Endothelial cell of umbilical vein (primary cell): ENCODE data around the gene OGG1. TPM values are rescaled to one million over a fixed set of nuclear protein-coding genes. Genes with fewer than 3 reads are reported as not detected.

Source experiments
- BruUV-seq: library from RNA; stranded (reverse); fragments of 400-500 nt; replicated peaks from 2 replicates; lab custom pipeline; 2021; lab: Mats Ljungman, UMichigan
- CTCF ChIA-PET: fragments of 300-600, 350-600 bp; sonication (Branson Sonifier 250); formaldehyde crosslinking; loops from one replicate; lab custom pipeline; 2021; ENCODE audit warnings: antibody characterized with exemption, inconsistent platforms; lab: Charles Lee
- POLR2A ChIA-PET: fragments of 300-600, 350-600 bp; sonication (Branson Sonifier 250); formaldehyde crosslinking; loops from one replicate; lab custom pipeline; 2021; ENCODE audit warnings: antibody characterized with exemption, inconsistent platforms; lab: Charles Lee
- DNase-seq: peaks from one replicate; pipeline ENCODE4 v3.0.0-alpha.2; 2011; ENCODE audit warnings: low read depth, low spot score
- FAIRE-seq: peaks from 2 replicates; lab custom pipeline; 2011; peaks lifted over from hg19 to GRCh38; lab: Jason Lieb, UNC
- H2AFZ ChIP-seq: 2 replicates; pipeline ENCODE4 v1.6.0; 2012; ENCODE audit warnings: low read depth, low read length, control low read depth, inconsistent platforms
- H3K27ac ChIP-seq: 2 replicates; pipeline ENCODE4 v1.5.1; 2011; ENCODE audit warnings: low read depth, mild to moderate bottlenecking, control low read depth, low read length, moderate library complexity; ENCODE audit not compliant: insufficient read depth
- H3K27me3 ChIP-seq, 2 experiments: 2 replicates each; pipeline versions ENCODE4 v1.6.0 to v1.6.1; 2011; ENCODE audit warnings: low read length in 2 of 2, mixed read lengths in 1 of 2; ENCODE audit not compliant: control insufficient read depth in 2 of 2, insufficient read depth in 2 of 2
- H3K36me3 ChIP-seq, 2 experiments: 2 replicates in 1 of 2; 3 replicates in 1 of 2; pipeline ENCODE4 v1.5.1; 2011; ENCODE audit warnings: low read length in 2 of 2, mild to moderate bottlenecking in 1 of 2, moderate library complexity in 1 of 2; ENCODE audit not compliant: control insufficient read depth in 2 of 2, insufficient read depth in 2 of 2; ENCODE audit errors: extremely low read depth in 1 of 2
- H3K4me1 ChIP-seq: 3 replicates; pipeline ENCODE4 v1.5.1; 2011; ENCODE audit warnings: mild to moderate bottlenecking, low read length; ENCODE audit not compliant: control insufficient read depth, insufficient read depth; ENCODE audit errors: extremely low read depth
- H3K4me2 ChIP-seq: 2 replicates; pipeline ENCODE4 v1.6.1; 2011; ENCODE audit warnings: low read length, control low read depth, mixed read lengths; ENCODE audit not compliant: insufficient read depth
- H3K4me3 ChIP-seq, 3 experiments: fragments of 200-600 bp in 1 of 3; sonication (generic), shearing (Covaris generic) in 1 of 3; replicated peaks in 1 of 3; 2 replicates each; pipeline ENCODE4 v1.5.1; 2011 to 2016; ENCODE audit warnings: control low read depth in 3 of 3, low read length in 3 of 3, mild to moderate bottlenecking in 2 of 3, inconsistent platforms in 1 of 3, low read depth in 1 of 3, moderate library complexity in 1 of 3; ENCODE audit not compliant: insufficient read depth in 1 of 3
- H3K79me2 ChIP-seq: 2 replicates; pipeline ENCODE4 v1.6.0; 2012; ENCODE audit warnings: low read length, inconsistent platforms; ENCODE audit not compliant: control insufficient read depth, insufficient read depth
- H3K9ac ChIP-seq: replicated peaks from 2 replicates; pipeline ENCODE3; 2011; ENCODE audit warnings: low read length, control low read depth; ENCODE audit not compliant: insufficient read depth; ENCODE audit errors: extremely low read depth
- H3K9me1 ChIP-seq: replicated peaks from 3 replicates; pipeline ENCODE4 v1.6.0; 2011; ENCODE audit warnings: mild to moderate bottlenecking, low read length; ENCODE audit not compliant: control insufficient read depth, insufficient read depth; ENCODE audit errors: extremely low read depth
- H3K9me3 ChIP-seq: replicated peaks from 2 replicates; pipeline ENCODE4 v1.5.1; 2012; ENCODE audit warnings: low read length, inconsistent platforms; ENCODE audit not compliant: control insufficient read depth, insufficient read depth
- H4K20me1 ChIP-seq: replicated peaks from 2 replicates; pipeline ENCODE3; 2011; ENCODE audit warnings: mild to moderate bottlenecking, low read length; ENCODE audit not compliant: control insufficient read depth, insufficient read depth; ENCODE audit errors: extremely low read depth
- CTCF ChIP-seq, 2 donors: IDR thresholded peaks; 1 replicate in 1 of 2; 2 replicates in 1 of 2; pipeline ENCODE4 v1.5.1; 2011; ENCODE audit warnings: low read length in 2 of 2, mild to moderate bottlenecking in 2 of 2, moderate library complexity in 2 of 2, control low read depth in 1 of 2, inconsistent platforms in 1 of 2, low read depth in 1 of 2; ENCODE audit not compliant: insufficient read depth in 1 of 2; ENCODE audit errors: extremely low read depth in 1 of 2
- EZH2 ChIP-seq: IDR thresholded peaks from 2 replicates; pipeline ENCODE4 v1.6.1; 2012; ENCODE audit warnings: borderline replicate concordance, low read depth, mild to moderate bottlenecking, moderate library complexity, low read length, inconsistent platforms; ENCODE audit not compliant: severe bottlenecking
- FOS ChIP-seq: IDR thresholded peaks from 2 replicates; pipeline ENCODE4 v1.6.1; 2011; ENCODE audit warnings: mild to moderate bottlenecking, low read length, moderate library complexity, borderline replicate concordance; ENCODE audit not compliant: insufficient read depth
- GATA2 ChIP-seq: IDR thresholded peaks from 2 replicates; pipeline ENCODE4 v1.7.0; 2011; ENCODE audit warnings: low read depth, mild to moderate bottlenecking, moderate library complexity, mixed read lengths, low read length; ENCODE audit not compliant: insufficient read length, insufficient read depth
- JUN ChIP-seq: IDR thresholded peaks from 2 replicates; pipeline ENCODE4 v1.6.1; 2011; ENCODE audit warnings: borderline replicate concordance, low read depth; ENCODE audit not compliant: insufficient read length, insufficient read depth
- MYC ChIP-seq: IDR thresholded peaks from one replicate; pipeline ENCODE4 v1.6.1; 2011; ENCODE audit warnings: mild to moderate bottlenecking, low read depth, low read length
- POLR2A ChIP-seq: IDR thresholded peaks from 2 replicates; pipeline ENCODE4 v1.6.1; 2012; ENCODE audit warnings: low read depth, mild to moderate bottlenecking, control low read depth, low read length
- POLR2AphosphoS5 ChIP-seq: IDR thresholded peaks from 2 replicates; pipeline ENCODE4 v1.6.1; 2012; ENCODE audit warnings: low read depth, mild to moderate bottlenecking, control low read depth, low read length, moderate library complexity; ENCODE audit not compliant: insufficient read depth
- dilution Hi-C: fragments of 300-500 bp; cut with MboI; formaldehyde crosslinking; loops from one replicate; pipeline ENCODE4 v1.15.0; 2019; ENCODE audit warnings: low sequenced_read_pairs; ENCODE audit not compliant: extremely low pct_ligation_motif_present
- intact Hi-C: fragments of 100-400 bp; cut with micrococcal nuclease; formaldehyde crosslinking; loops from one replicate; pipeline ENCODE4 v1.10.0; 2022
- polyA plus RNA-seq, 4 experiments: library from polyadenylated mRNA; depleted of rRNA in 3 of 4; stranded (reverse) in 3 of 4; unstranded in 1 of 4; fragments of >200 nt; gene quantifications; 2 replicates each; pipeline versions ENCODE4 v1.2.1 to v1.2.3, GENCODE V29; 2011 to 2012; ENCODE audit warnings: missing spikeins in 1 of 4
- total RNA-seq: library from RNA; stranded (reverse); gene quantifications from 2 replicates; pipeline ENCODE4 v1.2.3, GENCODE V29; 2021
- TF ChIP-seq, protein P1 (sequence below): IDR thresholded peaks from 2 replicates; pipeline ENCODE4 v1.6.1; 2011; ENCODE audit not compliant: insufficient read depth, insufficient read length

Gene OGG1
- total and polyA plus RNA-seq, 2 donors (not counting 3 experiments of a cell fraction or from before 2014, with no cell fraction given), result 24.1 to 32.1 TPM

- no peaks in the 10 kb centered on the region for H3K9me3 ChIP-seq
Measured at GRCh38 chr3:9746330-9746729, 3.4 kb upstream of the OGG1 start.

GRCh38 chr3:9747267-9747666 is 2.5 kb upstream of the OGG1 start:
- BruUV-seq, result no TSS peak
- Histone ChIP-seq H3K27ac (peak overlapping the region; percentile 19), H2AFZ (no peak overlapping the region), H3K4me1 (peaks cover 32% of the 10 kb centered on the region), H3K9ac (no peak overlapping the region), H3K36me3 (peaks cover 14 to 55% of the 10 kb centered on the region in 2 experiments), H3K4me3 (no peak overlapping the region), H3K27me3 (no peaks in the 10 kb centered on the region), H3K4me2 (no peak overlapping the region), H3K9me3 (no peaks in the 10 kb centered on the region), H3K9me1 (no peaks in the 10 kb centered on the region), H3K79me2 (peaks cover 12% of the 10 kb centered on the region), H4K20me1 (no peaks in the 10 kb centered on the region)
- FAIRE-seq (peak; percentile 83), DNase-seq (peak; percentile 49)
- POLR2A ChIA-PET, result no interaction called here
- dilution Hi-C loops, result no loop called here
- intact Hi-C loops, result no loop called here
- TF ChIP-seq FOS (peak; percentile 33), CTCF (IDR thresholded peaks at IDR 0.05; ENCODE audit: extremely low read depth in 1 of 2, insufficient read depth in 1 of 2, low read depth in 1 of 2, low read length in 2 of 2) (no peak), POLR2AphosphoS5 (peak; percentile 23), JUN (peak; percentile 10), MYC (no peak), EZH2 (no peak), POLR2A (no peak), GATA2 (no peak)
- TF ChIP-seq, protein P1, sequence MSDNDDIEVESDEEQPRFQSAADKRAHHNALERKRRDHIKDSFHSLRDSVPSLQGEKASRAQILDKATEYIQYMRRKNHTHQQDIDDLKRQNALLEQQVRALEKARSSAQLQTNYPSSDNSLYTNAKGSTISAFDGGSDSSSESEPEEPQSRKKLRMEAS, result no peak
- CTCF ChIA-PET, result interaction anchor here (0.9 to 1.0 kb wide), 2 partner anchors 10 to 31 kb away, joined by 3 read pairs; no protein-coding TSS in a partner anchor

More at GRCh38 chr3:9746330-9746729, 3.4 kb upstream of the OGG1 start:
- no TSS peak for BruUV-seq
- H3K79me2 ChIP-seq, result peaks cover 10% of the 10 kb centered on the region
- POLR2A ChIA-PET, result no interaction called here
- intact Hi-C loops (no loop called here), dilution Hi-C loops (no loop called here)
- TF ChIP-seq FOS, result no peak
- TF ChIP-seq, protein P1, result no peak
- TF ChIP-seq POLR2AphosphoS5, result no peak
- no peak for TF ChIP-seq JUN
- no peak overlapping the region for H3K4me3 ChIP-seq
- H3K9ac ChIP-seq, result no peak overlapping the region
- peaks cover 30% of the 10 kb centered on the region for H3K4me1 ChIP-seq
- H2AFZ ChIP-seq, result no peak overlapping the region
- H3K27ac ChIP-seq, result peak overlapping the region; percentile 19
- FAIRE-seq (peak; percentile 64), DNase-seq (peak; percentile 74)
- H4K20me1 ChIP-seq, result no peaks in the 10 kb centered on the region
- H3K4me2 ChIP-seq, result peak overlapping the region; percentile 15
- H3K9me1 ChIP-seq, result no peaks in the 10 kb centered on the region
- CTCF ChIA-PET, result interaction anchor here (1.0 to 1.3 kb wide), 2 partner anchors 9 to 30 kb away, joined by 3 read pairs; no protein-coding TSS in a partner anchor
- peaks cover 23 to 63% of the 10 kb centered on the region in 2 experiments for H3K36me3 ChIP-seq
- no peaks in the 10 kb centered on the region for H3K27me3 ChIP-seq
